Nephron progenitor cell (in vitro differentiated cells): ENCODE data around the gene DTNA.
"Not testable (repeated sequence)": the region's sequence is repeated elsewhere in the genome, so short reads cannot be mapped to it uniquely, and the experiment has no call there.

Source experiments
- DNase-seq: peaks from one replicate; pipeline ENCODE4 v3.0.0; 2021
- H3K27ac Mint-ChIP-seq: 2 replicates; pipeline ENCODE4 v1.8.0; 2021; ENCODE audit warnings: mild to moderate bottlenecking, moderate library complexity, mixed read lengths
- H3K27me3 Mint-ChIP-seq: 2 replicates; pipeline ENCODE4 v1.8.0; 2021; ENCODE audit warnings: mild to moderate bottlenecking, low read depth, mixed read lengths; ENCODE audit not compliant: poor library complexity
- H3K36me3 Mint-ChIP-seq: 2 replicates; pipeline ENCODE4 v1.8.0; 2021; ENCODE audit warnings: low read depth, mixed read lengths
- H3K4me1 Mint-ChIP-seq: 2 replicates; pipeline ENCODE4 v1.8.0; 2021; ENCODE audit warnings: mixed read lengths
- H3K4me3 Mint-ChIP-seq: 2 replicates; pipeline ENCODE4 v1.8.0; 2021; ENCODE audit warnings: mild to moderate bottlenecking, moderate library complexity, mixed read lengths
- H3K9me3 Mint-ChIP-seq: 2 replicates; pipeline ENCODE4 v1.8.0; 2021; ENCODE audit warnings: mild to moderate bottlenecking, moderate library complexity, mixed read lengths
- CTCF ChIP-seq: fragments of 200-600 bp; sonication (generic); IDR thresholded peaks from 2 replicates; pipeline ENCODE4 v1.5.0; 2021; ENCODE audit warnings: antibody characterized with exemption

DTNA gene

GRCh38 chr18:34729264-34729663 lies 19.2 kb downstream of the DTNA start:
- no peak overlapping the region for H3K4me3 Mint-ChIP-seq
- peaks cover 15% of the 10 kb centered on the region for H3K4me1 Mint-ChIP-seq
- peaks cover 15% of the 10 kb centered on the region for H3K9me3 Mint-ChIP-seq
- H3K36me3 Mint-ChIP-seq, result peaks cover 4% of the 10 kb centered on the region
- no peak for DNase-seq
- no peaks in the 10 kb centered on the region for H3K27me3 Mint-ChIP-seq
- no peak overlapping the region for H3K27ac Mint-ChIP-seq
- TF ChIP-seq CTCF, result peak; percentile 55

GRCh38 chr18:34729740-34730355 lies 19.8 kb downstream of the DTNA start:
- DNase-seq, result no peak
- Mint-ChIP-seq H3K27me3 (no peaks in the 10 kb centered on the region), H3K27ac (no peak overlapping the region), H3K4me1 (peaks cover 15% of the 10 kb centered on the region), H3K9me3 (peaks cover 9% of the 10 kb centered on the region), H3K4me3 (no peak overlapping the region), H3K36me3 (peaks cover 2% of the 10 kb centered on the region)
- TF ChIP-seq CTCF, result no peak

- Mint-ChIP-seq H3K9me3 (peaks cover 5% of the 10 kb centered on the region), H3K27me3 (no peaks in the 10 kb centered on the region), H3K27ac (no peak overlapping the region), H3K36me3 (no peaks in the 10 kb centered on the region), H3K4me3 (no peak overlapping the region), H3K4me1 (peaks cover 15% of the 10 kb centered on the region)
- no peak for DNase-seq
- TF ChIP-seq CTCF, result no peak
These were observed 20.7 kb downstream of the DTNA start for GRCh38 chr18:34730774-34731173.

GRCh38 chr18:34734056-34734455 lies 24.0 kb downstream of the DTNA start:
- no peaks in the 10 kb centered on the region for H3K27me3 Mint-ChIP-seq
- no peak overlapping the region for H3K4me3 Mint-ChIP-seq
- no peak overlapping the region for H3K27ac Mint-ChIP-seq
- DNase-seq, result no peak
- TF ChIP-seq CTCF, result no peak
- H3K9me3 Mint-ChIP-seq, result no peaks in the 10 kb centered on the region
- no peaks in the 10 kb centered on the region for H3K36me3 Mint-ChIP-seq
- H3K4me1 Mint-ChIP-seq, result peaks cover 27% of the 10 kb centered on the region

GRCh38 chr18:34734526-34734925 lies 24.4 kb downstream of the DTNA start:
- DNase-seq, H3K27ac Mint-ChIP-seq, H3K4me3 Mint-ChIP-seq, H3K9me3 Mint-ChIP-seq, H3K36me3 Mint-ChIP-seq, H3K27me3 Mint-ChIP-seq: not testable (repeated sequence)
- peaks cover 27% of the 10 kb centered on the region for H3K4me1 Mint-ChIP-seq

GRCh38 chr18:34738175-34738894 lies 28.2 kb downstream of the DTNA start:
- DNase-seq, result no peak
- no peaks in the 10 kb centered on the region for H3K9me3 Mint-ChIP-seq
- no peaks in the 10 kb centered on the region for H3K27me3 Mint-ChIP-seq
- TF ChIP-seq CTCF, result no peak
- H3K4me1 Mint-ChIP-seq, result peaks cover 20% of the 10 kb centered on the region
- no peaks in the 10 kb centered on the region for H3K36me3 Mint-ChIP-seq
- no peak overlapping the region for H3K4me3 Mint-ChIP-seq
- peak overlapping the region; percentile 96 for H3K27ac Mint-ChIP-seq
